GM12875 (cell line): Measurements from ENCODE around the gene HEXD.

Source experiments
- H3K4me3 ChIP-seq: one replicate; pipeline ENCODE4 v1.5.1; 2011; ENCODE audit warnings: low read depth, low read length, control low read depth
- CTCF ChIP-seq: IDR thresholded peaks from 2 replicates; pipeline ENCODE4 v1.5.1; 2011; ENCODE audit warnings: low read depth, mild to moderate bottlenecking, control low read depth, inconsistent platforms, low read length, moderate library complexity, borderline replicate concordance; ENCODE audit not compliant: insufficient read depth

HEXD gene

GRCh38 chr17:82424863-82425159, 6.7 kb downstream of the HEXD start:
- TF ChIP-seq CTCF, result no peak
- H3K4me3 ChIP-seq, result no peak overlapping the region

- TF ChIP-seq CTCF, result no peak
- no peak overlapping the region for H3K4me3 ChIP-seq
Observed at GRCh38 chr17:82428546-82428945, 10.4 kb downstream of the HEXD start.

DNA sequence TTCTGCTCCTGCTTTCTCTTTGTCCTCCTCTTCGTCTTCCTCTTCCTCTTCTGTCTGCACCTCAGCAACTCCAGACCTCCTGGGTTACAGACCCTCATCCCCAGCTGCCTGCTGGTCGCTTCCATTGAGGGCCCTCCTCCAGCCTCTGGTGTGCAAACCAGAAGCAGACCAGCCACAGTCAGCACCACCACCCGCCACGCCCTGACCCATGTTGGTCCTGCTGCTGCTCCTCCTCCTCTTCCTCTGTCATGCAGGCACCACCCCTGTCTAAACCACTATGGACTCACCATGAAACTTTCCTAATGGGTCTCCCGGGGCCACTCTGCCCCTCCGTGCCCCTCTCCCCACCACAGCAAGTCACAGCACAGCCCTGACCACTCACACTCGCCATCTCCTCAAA, 11.7 kb downstream of the HEXD start:
- H3K4me3 ChIP-seq, result no peak overlapping the region
- TF ChIP-seq CTCF, result no peak

- no peak for TF ChIP-seq CTCF
- H3K4me3 ChIP-seq, result no peak overlapping the region
Observed at GRCh38 chr17:82432017-82432416, 13.9 kb downstream of the HEXD start.

GRCh38 chr17:82433560-82434215, 15.5 kb downstream of the HEXD start:
- TF ChIP-seq CTCF, result no peak
- H3K4me3 ChIP-seq, result no peak overlapping the region

- no peak for TF ChIP-seq CTCF
- H3K4me3 ChIP-seq, result no peak overlapping the region
Observed at GRCh38 chr17:82434216-82434565, 16.0 kb downstream of the HEXD start.

- no peak overlapping the region for H3K4me3 ChIP-seq
- TF ChIP-seq CTCF, result no peak
Observed at GRCh38 chr17:82435103-82435502, 17.0 kb downstream of the HEXD start.
